Measurements from ENCODE around the gene KCNK1.

The KCNK1 gene

GRCh38 chr1:233586301-233586700, 27.6 kb upstream of the KCNK1 start:
- Histone ChIP-seq H3K36me3 (ENCODE audit: insufficient read depth, low read length) (no peaks in the 10 kb centered on the region), H3K27me3 (ENCODE audit: insufficient read depth, low read length) (peaks cover 24% of the 10 kb centered on the region), H3K9me3 (ENCODE audit: insufficient read depth, low read depth, low read length) (no peaks in the 10 kb centered on the region), H3K27ac (ENCODE audit: low read depth, low read length) (no peak overlapping the region), H3K4me1 (ENCODE audit: insufficient read depth, low read length) (peaks cover 13% of the 10 kb centered on the region), H3K9ac (ENCODE audit: low read depth, low read length) (no peak overlapping the region), H3K4me3 (ENCODE audit: low read length) (no peak overlapping the region)
- WGBS, result 100% methylated on average over 2 of the region's 2 CpGs

GRCh38 chr1:233587196-233587595, 26.7 kb upstream of the KCNK1 start:
- H3K4me3 ChIP-seq (ENCODE audit: low read length), result no peak overlapping the region
- WGBS, result 89% methylated on average over 3 of the region's 4 CpGs
- H3K9me3 ChIP-seq (ENCODE audit: insufficient read depth, low read depth, low read length), result no peaks in the 10 kb centered on the region
- H3K4me1 ChIP-seq (ENCODE audit: insufficient read depth, low read length), result peaks cover 13% of the 10 kb centered on the region
- H3K9ac ChIP-seq (ENCODE audit: low read depth, low read length), result no peak overlapping the region
- H3K27me3 ChIP-seq (ENCODE audit: insufficient read depth, low read length), result peaks cover 24% of the 10 kb centered on the region
- no peak overlapping the region for H3K27ac ChIP-seq (ENCODE audit: low read depth, low read length)
- no peaks in the 10 kb centered on the region for H3K36me3 ChIP-seq (ENCODE audit: insufficient read depth, low read length)

GRCh38 chr1:233587958-233588799, 25.7 kb upstream of the KCNK1 start:
- Histone ChIP-seq H3K4me1 (ENCODE audit: insufficient read depth, low read length) (peaks cover 13% of the 10 kb centered on the region), H3K9ac (ENCODE audit: low read depth, low read length) (no peak overlapping the region), H3K27me3 (ENCODE audit: insufficient read depth, low read length) (peaks cover 24% of the 10 kb centered on the region), H3K9me3 (ENCODE audit: insufficient read depth, low read depth, low read length) (no peaks in the 10 kb centered on the region), H3K27ac (ENCODE audit: low read depth, low read length) (no peak overlapping the region), H3K36me3 (ENCODE audit: insufficient read depth, low read length) (no peaks in the 10 kb centered on the region), H3K4me3 (ENCODE audit: low read length) (peak overlapping the region; percentile 35)
- 5% methylated on average over 17 of the region's 17 CpGs for WGBS

GRCh38 chr1:233597489-233597901, 16.4 kb upstream of the KCNK1 start:
- WGBS, result 82% methylated on average over 2 of the region's 2 CpGs
- H3K9ac ChIP-seq (ENCODE audit: low read depth, low read length), result no peak overlapping the region
- H3K4me3 ChIP-seq (ENCODE audit: low read length), result no peak overlapping the region
- no peaks in the 10 kb centered on the region for H3K36me3 ChIP-seq (ENCODE audit: insufficient read depth, low read length)
- no peak overlapping the region for H3K27ac ChIP-seq (ENCODE audit: low read depth, low read length)
- no peaks in the 10 kb centered on the region for H3K27me3 ChIP-seq (ENCODE audit: insufficient read depth, low read length)
- no peaks in the 10 kb centered on the region for H3K9me3 ChIP-seq (ENCODE audit: insufficient read depth, low read depth, low read length)
- H3K4me1 ChIP-seq (ENCODE audit: insufficient read depth, low read length), result no peaks in the 10 kb centered on the region

GRCh38 chr1:233598891-233599541, 14.9 kb upstream of the KCNK1 start:
- Histone ChIP-seq H3K4me1 (ENCODE audit: insufficient read depth, low read length) (no peaks in the 10 kb centered on the region), H3K27me3 (ENCODE audit: insufficient read depth, low read length) (no peaks in the 10 kb centered on the region), H3K9me3 (ENCODE audit: insufficient read depth, low read depth, low read length) (no peaks in the 10 kb centered on the region), H3K27ac (ENCODE audit: low read depth, low read length) (no peak overlapping the region), H3K36me3 (ENCODE audit: insufficient read depth, low read length) (no peaks in the 10 kb centered on the region), H3K4me3 (ENCODE audit: low read length) (no peak overlapping the region), H3K9ac (ENCODE audit: low read depth, low read length) (no peak overlapping the region)
- WGBS, result 94% methylated on average over 8 of the region's 8 CpGs

GRCh38 chr1:233599542-233600073, 14.3 kb upstream of the KCNK1 start:
- Histone ChIP-seq H3K9ac (ENCODE audit: low read depth, low read length) (no peak overlapping the region), H3K9me3 (ENCODE audit: insufficient read depth, low read depth, low read length) (no peaks in the 10 kb centered on the region), H3K27me3 (ENCODE audit: insufficient read depth, low read length) (no peaks in the 10 kb centered on the region), H3K4me3 (ENCODE audit: low read length) (no peak overlapping the region), H3K4me1 (ENCODE audit: insufficient read depth, low read length) (no peaks in the 10 kb centered on the region), H3K36me3 (ENCODE audit: insufficient read depth, low read length) (no peaks in the 10 kb centered on the region), H3K27ac (ENCODE audit: low read depth, low read length) (no peak overlapping the region)
- WGBS, result 71% methylated on average over 5 of the region's 5 CpGs

GRCh38 chr1:233600488-233600887, 13.4 kb upstream of the KCNK1 start:
- Histone ChIP-seq H3K9me3 (ENCODE audit: insufficient read depth, low read depth, low read length) (no peaks in the 10 kb centered on the region), H3K27me3 (ENCODE audit: insufficient read depth, low read length) (no peaks in the 10 kb centered on the region), H3K9ac (ENCODE audit: low read depth, low read length) (no peak overlapping the region), H3K4me1 (ENCODE audit: insufficient read depth, low read length) (no peaks in the 10 kb centered on the region), H3K4me3 (ENCODE audit: low read length) (no peak overlapping the region), H3K27ac (ENCODE audit: low read depth, low read length) (no peak overlapping the region), H3K36me3 (ENCODE audit: insufficient read depth, low read length) (no peaks in the 10 kb centered on the region)
- WGBS, result 81% methylated on average over 1 of the region's 1 CpG

- 94% methylated on average over 2 of the region's 2 CpGs for WGBS
- H3K9me3 ChIP-seq (ENCODE audit: insufficient read depth, low read depth, low read length), result no peaks in the 10 kb centered on the region
- H3K9ac ChIP-seq (ENCODE audit: low read depth, low read length), result no peak overlapping the region
- H3K27me3 ChIP-seq (ENCODE audit: insufficient read depth, low read length), result no peaks in the 10 kb centered on the region
- no peaks in the 10 kb centered on the region for H3K4me1 ChIP-seq (ENCODE audit: insufficient read depth, low read length)
- H3K27ac ChIP-seq (ENCODE audit: low read depth, low read length), result no peak overlapping the region
- no peaks in the 10 kb centered on the region for H3K36me3 ChIP-seq (ENCODE audit: insufficient read depth, low read length)
- no peak overlapping the region for H3K4me3 ChIP-seq (ENCODE audit: low read length)
Observed at GRCh38 chr1:233603478-233603877, 10.4 kb upstream of the KCNK1 start.

GRCh38 chr1:233605205-233605604, 8.7 kb upstream of the KCNK1 start:
- no peak overlapping the region for H3K9ac ChIP-seq (ENCODE audit: low read depth, low read length)
- H3K9me3 ChIP-seq (ENCODE audit: insufficient read depth, low read depth, low read length), result no peaks in the 10 kb centered on the region
- H3K27ac ChIP-seq (ENCODE audit: low read depth, low read length), result no peak overlapping the region
- no peak overlapping the region for H3K4me3 ChIP-seq (ENCODE audit: low read length)
- H3K27me3 ChIP-seq (ENCODE audit: insufficient read depth, low read length), result no peaks in the 10 kb centered on the region
- no peaks in the 10 kb centered on the region for H3K4me1 ChIP-seq (ENCODE audit: insufficient read depth, low read length)
- WGBS, result 89% methylated on average over 2 of the region's 2 CpGs
- no peaks in the 10 kb centered on the region for H3K36me3 ChIP-seq (ENCODE audit: insufficient read depth, low read length)

- Histone ChIP-seq H3K27ac (ENCODE audit: low read depth, low read length) (no peak overlapping the region), H3K9ac (ENCODE audit: low read depth, low read length) (no peak overlapping the region), H3K36me3 (ENCODE audit: insufficient read depth, low read length) (no peaks in the 10 kb centered on the region), H3K27me3 (ENCODE audit: insufficient read depth, low read length) (peaks cover 3% of the 10 kb centered on the region; the same call in 1 of the 2 replicates), H3K9me3 (ENCODE audit: insufficient read depth, low read depth, low read length) (no peaks in the 10 kb centered on the region), H3K4me3 (ENCODE audit: low read length) (no peak overlapping the region), H3K4me1 (ENCODE audit: insufficient read depth, low read length) (no peaks in the 10 kb centered on the region)
- WGBS, result 92% methylated on average over 4 of the region's 5 CpGs
Observed at GRCh38 chr1:233606813-233607212, 7.1 kb upstream of the KCNK1 start.

GRCh38 chr1:233607252-233608119, 6.4 kb upstream of the KCNK1 start:
- WGBS, result 80% methylated on average over 8 of the region's 8 CpGs
- no peak overlapping the region for H3K4me3 ChIP-seq (ENCODE audit: low read length)
- H3K4me1 ChIP-seq (ENCODE audit: insufficient read depth, low read length), result no peaks in the 10 kb centered on the region
- no peaks in the 10 kb centered on the region for H3K9me3 ChIP-seq (ENCODE audit: insufficient read depth, low read depth, low read length)
- peaks cover 10% of the 10 kb centered on the region for H3K27me3 ChIP-seq (ENCODE audit: insufficient read depth, low read length)
- no peaks in the 10 kb centered on the region for H3K36me3 ChIP-seq (ENCODE audit: insufficient read depth, low read length)
- H3K9ac ChIP-seq (ENCODE audit: low read depth, low read length), result no peak overlapping the region
- no peak overlapping the region for H3K27ac ChIP-seq (ENCODE audit: low read depth, low read length)

Measured in HUES64 (cell line).